Amniotic stem cell (primary cell): Measurements from ENCODE around the gene ROGDI.

ENCODE experiments used
- DNase-seq: peaks from one replicate; lab custom pipeline; 2025; lab: John Stamatoyannopoulos, UW

The ROGDI gene

DNA sequence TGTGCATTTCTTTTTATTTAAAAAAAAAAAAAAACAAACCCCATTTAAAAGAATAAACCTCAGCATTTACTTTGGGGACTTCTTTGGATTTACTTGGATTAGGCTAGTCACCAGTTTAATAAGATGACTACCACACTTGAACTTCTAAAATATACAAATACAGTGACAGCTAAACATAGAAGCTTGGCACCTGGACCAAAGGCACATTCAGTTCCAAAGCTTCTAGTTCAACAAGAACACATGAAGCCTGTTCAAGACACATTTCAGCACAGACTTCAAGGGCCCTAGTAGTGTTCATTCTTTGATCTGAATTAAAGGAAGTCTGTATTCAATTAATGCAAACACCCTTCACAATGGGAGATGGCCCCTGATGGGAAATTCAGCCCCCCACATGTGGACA is 11.6 kb upstream of the ROGDI start:
- DNase-seq, result no peak

DNA sequence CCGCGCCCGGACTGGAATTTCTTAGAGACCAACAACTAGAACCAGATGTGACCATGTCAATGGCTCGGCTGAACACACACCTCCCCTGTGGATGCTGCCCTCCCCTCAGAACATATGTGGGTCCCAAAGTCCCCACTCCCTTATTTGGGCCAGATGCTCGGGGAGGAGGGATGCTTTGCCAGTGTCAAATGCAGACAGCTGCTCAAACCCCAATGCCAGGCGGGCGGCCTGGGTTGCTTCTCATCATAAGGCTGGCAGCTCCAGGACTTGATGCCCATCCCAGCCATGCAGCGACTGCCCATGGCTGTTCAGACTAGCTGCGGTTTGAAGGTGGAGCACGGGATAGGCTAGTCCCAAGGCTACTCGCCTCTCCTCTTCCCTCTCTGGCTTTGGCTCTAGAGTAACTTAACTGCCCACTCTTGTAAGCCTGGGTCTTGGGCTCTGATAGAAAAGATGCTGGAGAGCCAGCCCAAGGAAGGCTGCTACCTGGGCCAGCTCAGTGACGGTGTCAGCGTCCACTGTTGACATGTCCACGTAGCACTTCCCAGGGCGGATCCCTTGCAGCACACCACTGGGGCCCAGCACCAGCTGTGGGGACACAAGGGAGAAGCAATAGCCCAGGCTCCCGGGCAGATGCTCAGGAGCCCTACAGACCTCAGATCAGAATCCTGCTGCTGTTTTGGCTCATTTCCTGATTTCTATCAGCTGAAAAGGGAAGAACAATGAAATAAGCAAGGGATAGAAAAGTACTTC is 11.0 kb upstream of the ROGDI start:
- DNase-seq, result no peak

DNA sequence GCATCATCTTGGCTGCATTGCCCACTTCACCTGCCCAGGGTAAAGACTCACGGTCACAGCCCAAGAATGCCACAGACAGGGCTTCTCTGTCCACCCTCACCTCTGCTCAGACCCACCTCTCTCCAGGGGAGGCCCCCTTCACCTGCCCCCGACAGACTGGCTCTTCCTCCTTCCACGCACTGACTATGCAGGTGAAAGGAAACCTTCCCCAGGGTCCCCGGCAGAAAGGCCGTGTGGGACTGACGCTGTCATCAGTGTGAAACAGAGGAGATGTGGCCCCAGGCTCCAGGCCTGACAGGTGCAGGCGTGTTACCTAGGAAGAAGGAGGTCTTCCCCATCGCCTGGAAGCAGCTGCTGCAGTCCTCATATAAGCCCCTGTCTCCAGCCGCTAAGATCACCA is 9.3 kb upstream of the ROGDI start:
- no peak for DNase-seq

DNA sequence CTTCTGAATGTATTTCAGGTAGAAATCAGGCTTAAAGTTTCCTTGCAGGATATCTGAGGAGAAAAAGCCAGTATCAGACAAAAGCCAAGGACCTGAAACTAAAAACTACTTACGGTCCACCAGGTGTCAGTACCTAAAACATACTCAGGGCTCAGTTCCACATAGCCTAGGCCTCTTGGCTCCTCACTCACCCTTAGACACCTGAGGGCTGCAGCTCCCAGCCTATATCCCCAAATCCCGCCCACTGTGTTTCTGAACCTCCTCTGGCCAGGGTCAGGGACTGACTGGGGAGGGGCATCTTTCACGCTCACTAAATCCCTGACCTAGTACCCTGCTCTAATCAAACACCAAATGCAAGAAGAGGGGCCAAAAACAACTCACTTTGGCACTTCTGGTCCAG is 8.8 kb upstream of the ROGDI start:
- no peak for DNase-seq

DNA sequence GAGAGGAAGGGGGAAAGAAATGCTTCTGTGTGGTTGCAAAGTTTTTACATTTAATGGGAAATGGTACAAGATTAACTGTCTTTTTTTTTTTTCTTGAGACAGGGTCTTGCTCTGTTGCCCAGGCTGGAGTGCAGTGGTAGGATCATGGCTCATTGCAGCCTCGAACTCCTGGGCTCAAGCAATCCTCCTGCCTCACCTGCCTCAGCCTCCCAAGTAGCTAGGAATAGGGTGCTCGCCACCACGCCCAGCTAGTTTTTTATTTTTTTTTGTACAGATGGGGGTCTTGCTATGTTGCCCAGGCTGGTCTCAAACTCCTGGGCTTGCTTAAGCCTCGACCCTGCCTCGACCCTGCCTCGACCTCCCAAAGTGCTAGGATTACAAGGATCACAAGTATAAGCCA is 3.8 kb upstream of the ROGDI start:
- DNase-seq, result no peak

DNA sequence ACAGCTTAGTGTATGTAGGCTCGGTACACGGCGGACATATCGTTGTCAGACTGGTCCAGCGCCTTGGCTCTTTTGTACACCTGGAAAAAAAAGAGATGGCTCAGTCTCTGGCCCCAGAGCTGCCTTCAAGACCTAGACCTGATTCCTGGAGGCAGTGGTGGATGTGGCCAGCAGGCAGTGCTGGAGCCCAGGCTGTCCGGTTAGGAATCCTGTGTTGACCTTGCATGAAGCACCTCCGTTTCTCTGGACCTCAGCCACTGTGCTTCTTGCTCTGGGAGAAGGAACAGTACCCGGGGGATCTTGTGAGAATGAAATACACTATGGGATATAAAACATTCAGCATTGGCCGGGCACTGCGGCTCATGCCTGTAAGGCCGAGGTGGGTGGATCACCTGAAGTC is 2.8 kb upstream of the ROGDI start:
- no peak for DNase-seq

DNA sequence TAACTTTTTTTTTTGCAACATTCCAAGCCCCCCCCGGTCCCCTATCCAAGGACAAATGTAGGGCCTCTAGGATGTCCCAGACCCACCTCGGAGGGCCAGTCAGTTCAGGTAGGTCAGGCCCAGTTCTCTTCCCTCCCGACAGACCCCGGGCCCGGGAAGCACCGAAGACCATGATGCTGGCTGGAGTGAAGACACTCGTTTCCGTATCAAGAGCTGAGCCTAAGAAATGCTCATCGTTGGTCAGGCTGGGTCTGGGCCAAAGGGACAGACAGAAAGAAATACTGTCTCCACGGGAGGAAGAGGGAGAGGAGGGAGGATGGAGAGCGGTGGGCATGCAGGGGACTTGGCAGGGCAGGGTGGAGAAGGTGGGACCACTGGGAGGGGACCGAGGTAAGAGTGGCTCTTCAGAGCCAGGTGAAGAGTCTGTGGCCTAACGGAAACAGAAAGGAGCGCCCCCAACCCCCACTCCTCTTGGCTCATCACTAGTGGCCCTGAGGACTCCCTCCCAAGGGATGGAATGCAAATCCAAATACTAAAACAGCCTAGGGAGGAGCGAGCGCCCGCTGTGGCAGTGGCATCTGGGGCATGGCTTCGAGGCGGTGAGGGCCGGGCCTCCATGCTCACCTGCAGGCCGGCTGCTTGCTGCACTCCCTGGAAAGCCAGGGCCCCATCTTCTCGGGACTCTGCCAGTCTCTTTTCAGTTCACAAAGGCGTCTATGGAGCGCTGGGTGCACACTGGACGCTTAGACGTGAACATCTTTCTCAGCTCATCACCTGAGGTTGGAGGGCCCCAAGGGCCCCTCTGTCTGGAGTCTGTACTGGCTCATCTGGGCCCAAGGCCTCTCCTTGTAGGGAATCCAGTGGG is 1.7 kb upstream of the ROGDI start:
- DNase-seq, result no peak

DNA sequence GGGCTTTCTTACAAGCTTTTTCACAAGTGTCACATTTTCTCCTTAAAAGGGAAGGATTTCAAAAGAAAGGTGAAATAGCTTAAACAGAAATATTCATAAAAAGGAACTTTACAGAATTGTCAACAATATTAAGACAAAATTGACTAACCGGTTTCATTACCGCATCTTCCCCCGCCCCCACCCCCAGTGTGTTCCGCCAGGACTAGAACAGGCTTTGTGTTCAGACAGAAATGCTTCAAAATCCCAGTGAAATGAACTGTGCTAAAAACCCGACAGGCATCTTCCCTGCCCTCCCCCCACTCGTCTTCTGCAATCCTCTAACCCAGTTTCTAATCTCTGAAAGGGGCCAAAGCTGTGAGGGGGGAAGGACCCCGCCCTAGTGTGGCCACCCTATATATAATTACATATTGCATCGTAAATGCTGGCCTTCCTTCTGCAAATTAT is 990 bp upstream of the ROGDI start:
- no peak for DNase-seq

DNA sequence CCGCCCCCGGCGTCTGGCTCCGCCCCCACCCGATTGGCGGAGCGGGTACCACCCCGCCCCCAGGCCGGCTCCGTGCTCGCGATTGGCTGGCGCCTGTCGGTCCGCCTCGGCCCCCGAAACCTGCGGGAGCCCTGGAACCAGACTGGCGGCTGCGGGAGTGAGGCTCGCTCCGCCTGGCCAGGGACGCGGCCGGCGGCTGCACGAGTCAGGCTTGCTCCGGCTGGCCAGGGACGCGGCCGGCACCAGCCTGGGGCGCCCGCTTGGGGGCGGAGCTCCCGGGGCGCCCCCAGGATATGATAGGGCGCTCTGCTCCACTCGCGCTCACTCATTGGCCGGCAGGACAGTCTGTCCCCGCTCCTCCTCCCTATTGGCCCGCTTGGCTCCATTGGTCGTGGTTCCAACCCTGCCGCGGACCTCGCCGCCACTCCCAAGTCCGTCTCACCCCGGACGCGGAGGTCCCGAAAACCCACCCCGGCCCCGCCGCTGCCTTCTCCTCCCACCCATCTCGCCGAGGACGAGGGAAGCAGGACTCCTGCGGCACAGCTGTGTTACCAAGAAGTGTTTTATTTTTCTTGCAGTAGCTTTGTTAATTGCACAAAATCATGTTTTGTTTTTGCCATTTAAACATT is 340 bp upstream of the ROGDI start:
- DNase-seq, result peak; percentile 84

DNA sequence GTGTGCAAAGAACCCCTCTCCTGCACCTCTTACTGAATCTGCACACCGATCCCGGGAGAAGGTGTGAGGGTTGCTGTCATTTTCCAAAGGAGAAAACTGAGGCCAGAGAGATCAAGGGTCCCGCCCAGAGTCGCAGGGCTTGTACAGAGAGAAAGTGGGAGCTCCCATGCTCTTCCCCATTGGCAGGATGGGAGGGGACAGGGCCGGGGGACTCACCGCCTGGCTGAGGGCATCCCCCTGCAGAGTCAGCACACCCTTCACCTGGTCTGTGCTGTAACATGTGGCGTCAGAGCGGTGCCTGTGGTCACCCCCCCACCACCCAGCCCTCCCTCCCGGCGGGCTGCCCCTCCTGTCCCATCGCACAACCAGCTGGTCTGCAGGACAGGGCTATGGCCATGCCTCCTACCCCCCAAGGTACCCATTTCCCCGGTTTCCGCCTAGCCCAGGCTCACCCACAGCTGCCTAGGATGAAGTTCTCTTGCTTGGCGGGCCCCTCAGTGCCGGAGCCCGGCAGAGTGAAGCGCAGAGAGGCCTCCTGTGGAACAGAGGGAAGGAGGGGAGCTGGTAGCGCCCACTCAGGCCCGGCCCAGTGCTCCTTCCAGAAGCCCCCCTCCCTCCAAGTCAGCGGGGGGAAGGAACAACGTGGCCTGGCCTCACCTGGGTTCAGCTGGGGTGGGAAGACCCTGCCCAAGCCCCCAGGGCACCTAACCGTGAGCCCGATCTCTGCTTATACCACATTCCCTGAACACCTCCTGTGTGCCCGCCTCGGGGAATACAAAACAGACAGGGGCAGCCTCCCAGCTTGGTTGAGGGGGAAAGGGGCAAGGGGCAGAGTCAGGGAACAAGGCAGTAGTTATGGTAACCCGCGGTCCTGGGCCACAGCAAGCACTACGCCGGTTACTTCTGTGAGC is 1.1 kb downstream of the ROGDI start:
- DNase-seq, result no peak

DNA sequence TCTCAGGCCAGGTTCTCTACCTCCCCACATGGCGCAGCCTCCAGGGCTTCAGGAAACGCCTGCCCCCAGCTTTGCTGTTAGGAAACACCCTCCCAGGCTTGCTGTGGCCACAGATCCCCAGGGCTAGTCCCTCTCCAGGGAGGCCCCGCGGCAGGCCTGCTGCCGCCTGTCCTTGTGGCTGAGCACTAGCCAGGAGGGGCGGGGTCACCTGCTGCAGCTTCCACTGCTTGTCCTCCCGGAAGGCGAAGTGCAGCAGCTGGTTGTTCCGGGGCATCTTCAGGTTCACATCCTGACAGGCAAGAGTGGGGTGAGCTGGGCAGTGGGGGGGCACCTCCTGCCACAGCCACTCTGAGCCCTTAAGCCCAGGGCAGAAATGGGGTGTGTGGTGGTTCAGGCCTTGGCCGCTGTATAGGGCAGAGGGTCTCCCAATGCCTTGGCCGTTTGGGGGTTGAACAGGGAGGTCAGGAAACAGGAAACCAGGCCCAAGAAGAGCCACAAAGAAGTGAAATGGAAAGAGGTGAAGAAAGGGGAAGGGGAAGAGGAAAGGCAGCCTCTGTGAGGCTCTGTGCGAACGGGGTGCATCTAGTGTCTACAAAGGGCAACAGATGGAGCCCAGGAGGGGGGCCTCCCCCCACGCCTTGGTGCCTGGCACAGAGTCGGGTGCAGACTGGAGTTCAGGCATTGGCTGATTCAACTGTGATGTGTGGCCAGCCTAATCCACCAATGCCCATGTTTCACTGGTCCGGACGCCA is 2.0 kb downstream of the ROGDI start:
- no peak for DNase-seq

DNA sequence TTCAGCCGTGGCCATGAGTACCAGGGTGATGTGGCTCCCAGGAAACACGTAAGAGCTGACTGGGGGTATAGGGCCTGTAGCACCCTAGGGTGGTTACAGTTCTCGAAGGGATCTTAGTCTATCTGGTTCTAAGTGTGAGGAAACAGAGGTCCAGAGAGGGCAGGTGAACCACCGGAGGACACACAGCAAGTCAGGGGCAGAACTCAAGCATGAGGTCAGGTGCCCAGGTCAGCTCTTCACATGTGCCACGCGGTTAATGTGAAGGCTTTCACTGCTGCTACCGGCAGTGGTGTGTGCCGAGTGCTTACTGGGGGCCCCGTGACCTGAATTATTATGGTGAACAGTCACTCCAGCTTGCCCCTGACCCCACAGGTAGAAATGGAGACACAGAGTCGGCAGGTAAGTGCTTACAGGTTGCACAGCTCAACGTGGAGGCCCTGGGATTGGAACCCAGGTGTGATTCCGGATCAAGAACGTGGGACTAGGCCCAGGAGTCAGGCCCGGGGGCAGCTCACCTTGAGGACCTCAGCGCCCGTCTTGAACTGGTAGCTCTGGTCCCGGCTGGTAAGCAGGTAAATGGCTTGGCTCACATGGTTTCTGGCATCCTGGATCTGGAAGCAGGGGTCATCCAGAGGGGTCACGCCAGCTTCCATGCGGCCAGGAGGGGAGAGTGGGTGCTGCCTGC is 3.1 kb downstream of the ROGDI start:
- DNase-seq, result no peak

DNA sequence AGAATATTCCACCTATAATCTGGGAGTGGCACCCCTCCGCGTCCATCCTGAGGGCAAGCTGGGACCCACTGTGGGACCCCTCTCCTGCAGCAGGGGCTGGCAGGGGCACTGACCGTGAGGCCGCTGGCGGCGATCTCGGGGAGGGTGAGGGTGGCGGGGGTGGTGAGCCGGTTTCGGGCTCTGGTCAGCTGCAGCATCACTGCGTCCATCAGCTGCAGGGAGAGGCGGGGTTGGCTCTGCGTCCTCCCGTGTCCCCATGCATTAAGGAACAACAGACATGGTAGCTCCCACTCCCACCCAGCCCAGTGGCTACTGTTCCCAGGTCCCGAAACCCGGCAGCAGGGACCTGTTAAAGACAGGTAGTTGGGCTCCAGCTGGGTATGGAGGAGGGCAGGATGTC is 4.0 kb downstream of the ROGDI start:
- no peak for DNase-seq

DNA sequence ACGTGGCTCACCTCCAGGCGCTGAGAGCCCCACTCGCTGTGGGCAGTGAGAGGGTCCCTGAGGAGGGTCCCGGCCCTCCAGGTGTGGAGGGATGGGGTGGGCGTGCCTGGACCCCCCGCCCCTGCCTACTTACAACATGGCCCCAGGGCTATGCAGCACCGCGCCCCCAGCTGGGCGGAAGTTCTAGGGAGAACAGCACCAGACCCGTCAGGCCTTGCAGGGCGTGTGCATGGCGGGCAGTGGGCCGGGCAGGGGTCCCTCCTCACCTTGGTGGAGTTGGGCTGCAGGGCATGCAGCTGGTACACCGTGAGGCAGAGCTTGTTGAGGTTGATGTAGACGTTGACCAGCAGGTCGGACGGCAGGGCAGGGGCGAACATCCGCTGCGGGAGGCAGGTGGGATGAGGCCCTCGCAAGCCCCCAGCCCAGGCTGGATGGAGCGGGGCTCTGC is 4.6 kb downstream of the ROGDI start:
- no peak for DNase-seq

DNA sequence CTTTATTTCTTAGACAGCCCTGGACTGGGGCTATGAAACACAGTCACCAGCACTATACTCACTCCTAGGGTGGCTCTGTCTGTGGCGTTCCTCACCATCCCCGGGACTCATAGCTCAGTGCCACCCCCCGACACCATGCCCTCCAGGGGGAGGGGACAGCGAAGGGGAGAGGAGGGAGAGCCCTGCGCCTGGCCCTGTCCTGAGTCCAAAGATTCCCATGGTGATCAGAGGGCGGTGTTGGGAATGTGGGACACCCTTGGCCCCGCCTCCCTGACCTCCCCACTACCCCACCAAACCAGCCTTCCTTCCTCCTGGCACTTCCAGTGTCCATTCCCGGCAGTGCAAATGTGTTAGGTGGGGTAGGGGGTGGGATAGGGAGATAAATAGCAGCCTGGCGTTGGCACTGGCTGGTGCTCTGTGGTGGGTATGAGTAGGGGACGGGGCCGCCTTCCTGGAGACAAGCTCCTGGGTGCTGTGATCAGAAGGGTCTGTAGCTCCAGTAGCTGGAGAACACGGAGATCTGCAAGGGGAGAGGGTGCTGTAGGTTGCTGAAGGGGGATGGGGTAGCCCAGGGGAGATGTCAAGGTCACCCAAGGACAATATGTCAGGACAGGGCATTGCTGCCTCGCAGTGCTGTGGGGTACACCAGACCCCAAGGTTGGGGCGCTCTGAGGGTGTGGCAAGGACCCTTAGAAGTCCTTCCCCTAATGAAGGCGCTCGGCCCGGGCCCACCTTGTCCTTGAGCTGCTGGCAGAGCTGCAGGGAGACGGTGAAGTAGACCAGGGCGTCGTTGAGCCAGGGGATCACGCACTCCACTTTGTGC is 5.2 kb downstream of the ROGDI start:
- DNase-seq, result no peak

DNA sequence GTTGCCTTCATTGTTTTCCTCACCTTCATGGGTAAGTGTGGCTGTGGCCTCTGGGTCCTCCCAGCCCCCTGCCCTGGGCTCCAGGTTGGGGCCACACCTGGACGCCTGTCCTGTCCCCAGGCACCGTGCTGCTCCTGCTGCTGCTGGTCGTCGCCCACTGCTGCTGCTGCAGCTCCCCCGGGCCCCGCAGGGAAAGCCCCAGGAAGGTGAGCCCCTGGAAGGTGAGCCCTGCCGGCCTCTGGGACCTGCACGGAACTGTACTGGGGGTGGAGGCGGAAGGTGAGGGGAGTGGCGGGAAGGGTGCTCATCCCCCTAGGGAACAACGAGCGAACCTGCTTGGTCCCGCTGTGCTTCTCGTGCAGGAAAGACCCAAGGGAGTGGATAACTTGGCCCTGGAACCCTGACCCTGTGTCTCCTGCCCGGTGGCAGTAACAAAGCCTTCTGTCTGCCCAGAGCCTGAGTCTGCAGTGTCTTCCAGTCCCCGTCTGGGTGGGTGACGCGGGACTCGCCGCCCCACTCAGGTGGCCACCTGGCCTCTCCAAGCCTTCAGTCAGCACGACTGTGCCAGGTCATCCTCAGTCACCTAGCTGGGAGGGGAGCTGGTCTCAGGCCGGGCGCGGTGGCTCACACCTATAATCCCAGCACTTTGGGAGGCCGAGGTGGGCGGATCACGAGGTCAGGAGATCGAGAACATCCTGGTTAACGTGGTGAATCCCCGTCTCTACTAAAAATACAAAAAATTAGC is 6.4 kb downstream of the ROGDI start:
- DNase-seq, result no peak

DNA sequence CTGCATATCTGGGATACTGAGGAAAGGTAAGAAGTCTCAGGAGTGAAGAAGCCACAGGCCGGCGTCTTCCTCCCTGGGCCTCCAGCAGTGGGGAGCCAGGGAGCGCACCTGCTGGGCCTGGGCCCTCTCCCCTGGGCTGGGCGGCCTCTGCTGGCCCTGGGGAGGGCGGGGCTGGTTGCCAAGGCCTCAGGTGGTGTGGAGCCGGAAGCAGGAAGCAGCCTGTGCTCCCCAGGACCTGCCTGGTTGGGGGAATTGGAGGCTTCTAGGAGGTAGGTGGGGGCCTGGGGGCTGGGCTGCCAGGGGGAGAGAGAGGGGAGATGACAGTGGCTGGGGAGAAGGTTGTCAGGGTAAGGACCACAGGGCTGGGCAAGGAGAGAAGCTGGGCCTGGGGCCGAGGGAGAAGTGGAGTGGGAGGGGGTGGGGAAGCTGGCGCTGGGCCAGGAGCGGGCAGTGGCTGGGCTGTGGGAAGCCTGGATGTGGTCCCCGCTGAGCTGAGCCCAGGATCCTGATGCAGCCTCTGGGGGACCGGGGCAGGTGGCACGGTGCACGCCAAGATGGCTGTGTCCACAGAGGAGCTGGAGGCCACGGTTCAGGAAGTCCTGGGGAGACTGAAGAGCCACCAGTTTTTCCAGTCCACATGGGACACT is 7.1 kb downstream of the ROGDI start, which contains the start of gene SMIM22:
TSS of gene SMIM22 (plus strand) at position 189 of the 647 bp plus-strand sequence. CDS start at position 555, 366 bp downstream.
- DNase-seq, result no peak

DNA sequence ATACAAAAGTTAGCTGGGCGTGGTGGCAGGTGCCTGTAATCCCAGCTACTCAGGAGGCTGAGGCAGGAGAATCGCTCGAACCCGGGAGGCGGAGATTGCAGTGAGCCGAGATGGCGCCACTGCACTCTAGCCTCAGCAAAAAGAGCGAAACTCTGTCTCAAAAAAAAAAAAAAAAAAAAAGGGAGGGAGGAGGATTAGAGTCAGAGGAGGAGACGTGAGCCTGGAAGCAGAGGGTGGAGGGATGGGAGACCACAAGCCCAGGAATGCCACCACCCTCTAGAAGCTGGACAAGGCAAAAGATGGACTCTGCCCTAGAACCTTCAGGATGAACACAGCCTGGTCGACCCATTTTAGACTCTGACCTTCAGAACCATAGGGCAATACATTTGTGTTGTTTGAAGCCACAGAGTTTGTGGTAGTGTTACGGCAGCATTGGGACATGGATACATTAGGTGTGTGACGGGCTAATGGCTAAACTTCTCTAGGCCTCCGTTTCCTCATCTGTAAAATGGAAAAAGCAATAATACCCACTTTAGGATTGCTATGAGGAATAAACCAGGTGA is 9.4 kb downstream of the ROGDI start:
- DNase-seq, result no peak
